ENCODE measurements around the gene PCSK6.

- TF ChIP-seq EZH2 (IDR thresholded peaks at IDR 0.05; ENCODE audit: low read length, unreplicated experiment) (no peak), EZH2phosphoT487 (IDR thresholded peaks at IDR 0.05; ENCODE audit: borderline replicate concordance, low read length) (no peak)
- TF ChIP-seq, protein P1, sequence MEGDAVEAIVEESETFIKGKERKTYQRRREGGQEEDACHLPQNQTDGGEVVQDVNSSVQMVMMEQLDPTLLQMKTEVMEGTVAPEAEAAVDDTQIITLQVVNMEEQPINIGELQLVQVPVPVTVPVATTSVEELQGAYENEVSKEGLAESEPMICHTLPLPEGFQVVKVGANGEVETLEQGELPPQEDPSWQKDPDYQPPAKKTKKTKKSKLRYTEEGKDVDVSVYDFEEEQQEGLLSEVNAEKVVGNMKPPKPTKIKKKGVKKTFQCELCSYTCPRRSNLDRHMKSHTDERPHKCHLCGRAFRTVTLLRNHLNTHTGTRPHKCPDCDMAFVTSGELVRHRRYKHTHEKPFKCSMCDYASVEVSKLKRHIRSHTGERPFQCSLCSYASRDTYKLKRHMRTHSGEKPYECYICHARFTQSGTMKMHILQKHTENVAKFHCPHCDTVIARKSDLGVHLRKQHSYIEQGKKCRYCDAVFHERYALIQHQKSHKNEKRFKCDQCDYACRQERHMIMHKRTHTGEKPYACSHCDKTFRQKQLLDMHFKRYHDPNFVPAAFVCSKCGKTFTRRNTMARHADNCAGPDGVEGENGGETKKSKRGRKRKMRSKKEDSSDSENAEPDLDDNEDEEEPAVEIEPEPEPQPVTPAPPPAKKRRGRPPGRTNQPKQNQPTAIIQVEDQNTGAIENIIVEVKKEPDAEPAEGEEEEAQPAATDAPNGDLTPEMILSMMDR (conservative IDR thresholded peaks at IDR 0.05; ENCODE audit: low read depth, low read length) = no peak
Measured at GRCh38 chr15:101323793-101324523, 165.5 kb downstream of the PCSK6 start.

All from PC-3 (cell line).